GM12878 (cell line): ENCODE measurements around the gene ZNF132. TPM values are rescaled to one million over a fixed set of nuclear protein-coding genes. Genes with fewer than 3 reads are reported as not detected.
A peak's percentile ranks its signal among the peaks of the same experiment; 100 is the strongest.
"Not testable (repeated sequence)": the region's sequence is repeated elsewhere in the genome, so short reads cannot be mapped to it uniquely, and the experiment has no call there.

ENCODE experiments used
- ATAC-seq: fragments of 200-7000 bp; cut with Tn5 transposase; 3 replicates; pipeline ENCODE4 v1.9.1; 2020; ENCODE audit warnings: mild to moderate bottlenecking, moderate library complexity
- BruUV-seq: library from RNA; stranded (reverse); fragments of 400-500 nt; replicated peaks from 2 replicates; lab custom pipeline; 2021; lab: Mats Ljungman, UMichigan
- CTCF ChIA-PET: fragments of 300-600 bp; sonication (Branson Sonifier 250); formaldehyde crosslinking; extraction: SDS; loops from one replicate; lab custom pipeline; 2021; ENCODE audit warnings: inconsistent platforms; lab: Yijun Ruan, JAX
- POLR2A ChIA-PET: fragments of 350-600 bp; formaldehyde crosslinking; extraction: SDS; loops from one replicate; lab custom pipeline; 2021; ENCODE audit warnings: inconsistent platforms; lab: Charles Lee
- RAD21 ChIA-PET: fragments of 300-600 bp; sonication (Branson Sonifier 250); formaldehyde crosslinking; loops from one replicate; lab custom pipeline; 2023; ENCODE audit warnings: antibody characterized with exemption; ENCODE audit not compliant: unreplicated experiment; lab: Charles Lee
- SMC1A ChIA-PET: fragments of 300-600 bp; sonication (Branson Sonifier 250); formaldehyde crosslinking; loops from one replicate; lab custom pipeline; 2023; ENCODE audit not compliant: unreplicated experiment, uncharacterized antibody; lab: Charles Lee
- DNase-seq: peaks from one replicate; pipeline ENCODE4 v3.0.0-alpha.2; 2011; ENCODE audit warnings: low read depth, low spot score
- FAIRE-seq: peaks from 3 replicates; lab custom pipeline; 2011; peaks lifted over from hg19 to GRCh38; lab: Jason Lieb, UNC
- H2AFZ ChIP-seq: 2 replicates; pipeline ENCODE4 v1.6.0; 2011; ENCODE audit warnings: low read depth, low read length, control low read depth; ENCODE audit not compliant: control insufficient read depth
- H3K27ac ChIP-seq: 2 replicates; pipeline ENCODE4 v1.5.1; 2011; ENCODE audit warnings: control low read depth; ENCODE audit not compliant: control insufficient read depth, insufficient read depth
- H3K27me3 ChIP-seq, 2 experiments: replicated peaks in 1 of 2; 2 replicates each; pipeline versions ENCODE4 v1.6.0 to v1.6.1; 2011; ENCODE audit warnings: low read length in 1 of 2; ENCODE audit not compliant: control insufficient read depth in 2 of 2, insufficient read depth in 2 of 2
- H3K36me3 ChIP-seq, 2 experiments: 2 replicates each; pipeline ENCODE4 v1.5.1; 2011; ENCODE audit warnings: low read length in 1 of 2; ENCODE audit not compliant: control insufficient read depth in 2 of 2, insufficient read depth in 2 of 2
- H3K4me1 ChIP-seq: 2 replicates; pipeline ENCODE4 v1.6.1; 2011; ENCODE audit warnings: mild to moderate bottlenecking, low read length, moderate library complexity, mixed read lengths; ENCODE audit not compliant: control insufficient read depth, insufficient read depth
- H3K4me2 ChIP-seq: 2 replicates; pipeline ENCODE4 v1.6.0; 2011; ENCODE audit warnings: control low read depth; ENCODE audit not compliant: control insufficient read depth, insufficient read depth
- H3K4me3 ChIP-seq: fragments of 200-600 bp; sonication (generic); 2 replicates; pipeline ENCODE4 v1.5.1; 2016
- H3K79me2 ChIP-seq: 2 replicates; pipeline ENCODE4 v1.6.0; 2011; ENCODE audit warnings: low read length; ENCODE audit not compliant: control insufficient read depth, insufficient read depth
- H3K9ac ChIP-seq: 2 replicates; pipeline ENCODE4 v1.8.0; 2011; ENCODE audit warnings: low read length, control low read depth, mixed read lengths; ENCODE audit not compliant: control insufficient read depth, insufficient read depth
- H3K9me3 ChIP-seq: replicated peaks from 3 replicates; pipeline ENCODE4 v1.5.1; 2011; ENCODE audit warnings: mild to moderate bottlenecking, low read length; ENCODE audit not compliant: control insufficient read depth, insufficient read depth
- H4K20me1 ChIP-seq: 2 replicates; pipeline ENCODE4 v1.6.0; 2011; ENCODE audit not compliant: control insufficient read depth, insufficient read depth
- ATF7 ChIP-seq: fragments of 450-650 bp; IDR thresholded peaks from 2 replicates; pipeline ENCODE4 v1.6.1; 2016; ENCODE audit warnings: low read depth, mild to moderate bottlenecking
- BCL11A ChIP-seq: IDR thresholded peaks from 2 replicates; pipeline ENCODE4 v1.6.1; 2011; ENCODE audit warnings: low read depth, low read length
- CHD1 ChIP-seq: IDR thresholded peaks from 2 replicates; pipeline ENCODE4 v1.6.1; 2012; ENCODE audit warnings: low read depth, low read length, improper control_type of control experiment
- EGR1 ChIP-seq, 2 experiments: IDR thresholded peaks; 1 replicate in 1 of 2; 2 replicates in 1 of 2; pipeline ENCODE4 v1.6.1; 2011 to 2012; ENCODE audit warnings: low read depth in 2 of 2, low read length in 2 of 2, borderline replicate concordance in 1 of 2, mild to moderate bottlenecking in 1 of 2, moderate library complexity in 1 of 2
- HDAC6 ChIP-seq: fragments of 200-600 bp; sonication (generic); IDR thresholded peaks from one replicate; pipeline ENCODE4 v1.8.0; 2017; ENCODE audit warnings: antibody characterized with exemption; ENCODE audit not compliant: unreplicated experiment
- IRF5 ChIP-seq: fragments of 450-650 bp; IDR thresholded peaks from 2 replicates; pipeline ENCODE4 v1.6.1; 2017; ENCODE audit warnings: borderline replicate concordance
- RAD51 ChIP-seq: fragments of 450-650 bp; IDR thresholded peaks from 2 replicates; pipeline ENCODE4 v1.6.1; 2016; ENCODE audit warnings: moderate library complexity, mild to moderate bottlenecking, inconsistent platforms
- WGBS: methylation state at CpG from one replicate; pipeline ENCODE4 v1.1.6; 2016; ENCODE audit warnings: low lambda C conversion rate; ENCODE audit not compliant: insufficient replicate concordance, insufficient coverage; ENCODE audit errors: missing lambda C conversion rate; 5-methylcytosine and 5-hydroxymethylcytosine counted together
- in situ Hi-C: fragments of 300-500 bp; cut with MboI; formaldehyde crosslinking; loops from 9 replicates; pipeline ENCODE4 v1.14.3; 2018; ENCODE audit warnings: mixed read lengths
- intact Hi-C: fragments of 100-400 bp; cut with micrococcal nuclease; formaldehyde crosslinking; loops from one replicate; pipeline ENCODE4 v1.14.2; 2022; ENCODE audit not compliant: unreplicated experiment
- polyA plus RNA-seq, 11 experiments: library from polyadenylated mRNA; depleted of rRNA in 4 of 11; unstranded in 6 of 11; stranded (reverse) in 5 of 11; fragments of >200 nt; fragmentation: Nextera tagmentation in 4 of 11; fragmentation: Illumina TruSeq in 1 of 11; extraction: Ambion mirVana in 4 of 11; extraction: Trizol in 1 of 11; gene quantifications; 1 replicate in 1 of 11; 2 replicates in 10 of 11; pipeline versions ENCODE4 v1.2.1 to v1.2.3, GENCODE V29; 2011 to 2016; ENCODE audit warnings: inconsistent platforms in 2 of 11, missing spikeins in 2 of 11, low read depth in 1 of 11
- total RNA-seq, 4 experiments: library from RNA; depleted of rRNA in 3 of 4; stranded (reverse); fragments of >200 nt in 3 of 4; fragmentation: Illumina TruSeq in 1 of 4; extraction: Trizol in 1 of 4; gene quantifications; 2 replicates each; pipeline versions ENCODE4 v1.2.1 to v1.2.3, GENCODE V29; 2013 to 2021
- TF ChIP-seq, protein P1 (sequence below): fragments of 450-650 bp; IDR thresholded peaks from 2 replicates; pipeline ENCODE4 v1.6.1; 2016; ENCODE audit warnings: mild to moderate bottlenecking
- TF ChIP-seq, protein P2 (sequence below): fragments of 450-650 bp; IDR thresholded peaks from 2 replicates; pipeline ENCODE4 v1.6.1; 2017; ENCODE audit warnings: mild to moderate bottlenecking, moderate library complexity

Gene ZNF132
- total and polyA plus RNA-seq, 10 of the 15 experiments (the other 5 are each of a cell fraction or from before 2014, with no cell fraction given): 0.56 to 4.0 (median 2.3) TPM

DNA sequence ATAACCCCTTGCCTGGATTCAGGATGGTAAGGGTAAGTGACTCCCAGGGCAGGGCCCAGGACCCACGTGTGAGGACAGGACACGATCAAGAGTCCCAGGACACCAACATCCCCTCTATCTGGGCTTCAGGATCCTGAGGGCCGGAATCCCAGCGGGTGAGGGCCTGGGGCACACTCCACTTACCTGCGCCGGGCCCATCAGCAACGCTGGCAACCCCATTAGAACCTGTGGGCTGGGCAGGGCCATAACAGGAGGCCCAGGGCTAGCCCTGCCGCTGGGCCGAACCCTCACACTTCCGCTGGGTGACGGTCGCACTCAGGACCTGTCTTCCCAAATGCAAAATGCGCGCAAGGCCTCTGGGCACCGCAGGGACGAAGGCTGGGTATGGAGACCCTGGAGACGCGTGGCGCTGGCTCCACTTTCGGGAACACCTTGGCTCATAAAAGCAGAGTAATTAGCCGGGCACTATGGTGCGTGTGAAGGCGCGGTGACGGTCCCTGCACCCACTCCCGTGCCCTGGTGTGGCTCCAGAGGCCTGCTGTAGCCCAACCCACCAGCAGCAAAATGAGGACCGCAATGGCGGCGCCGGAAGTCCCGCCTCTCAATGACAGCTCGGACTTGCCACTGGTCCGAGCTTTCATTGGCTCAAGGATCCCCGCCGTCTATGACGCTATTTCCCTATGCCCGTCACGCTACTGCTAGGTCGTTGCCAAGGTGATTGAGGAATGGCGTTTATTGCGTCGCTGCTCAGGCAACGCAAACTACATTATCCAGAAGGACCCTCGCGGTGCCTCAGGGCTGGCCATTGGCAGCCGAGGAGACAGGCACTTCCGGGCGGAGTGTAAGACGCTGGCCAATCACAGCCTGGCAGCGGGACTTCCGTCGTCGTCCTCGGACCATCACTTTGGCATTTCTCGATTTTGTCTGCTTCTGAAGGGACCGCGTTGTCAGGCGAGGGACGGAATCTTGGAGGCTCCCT, at the start of gene ZNF132 (continued):
- TF ChIP-seq CHD1: no peak
- TF ChIP-seq ATF7: peak; percentile 51; the same call in 1 of the 2 replicates
- TF ChIP-seq HDAC6: no peak
- TF ChIP-seq, protein P1, sequence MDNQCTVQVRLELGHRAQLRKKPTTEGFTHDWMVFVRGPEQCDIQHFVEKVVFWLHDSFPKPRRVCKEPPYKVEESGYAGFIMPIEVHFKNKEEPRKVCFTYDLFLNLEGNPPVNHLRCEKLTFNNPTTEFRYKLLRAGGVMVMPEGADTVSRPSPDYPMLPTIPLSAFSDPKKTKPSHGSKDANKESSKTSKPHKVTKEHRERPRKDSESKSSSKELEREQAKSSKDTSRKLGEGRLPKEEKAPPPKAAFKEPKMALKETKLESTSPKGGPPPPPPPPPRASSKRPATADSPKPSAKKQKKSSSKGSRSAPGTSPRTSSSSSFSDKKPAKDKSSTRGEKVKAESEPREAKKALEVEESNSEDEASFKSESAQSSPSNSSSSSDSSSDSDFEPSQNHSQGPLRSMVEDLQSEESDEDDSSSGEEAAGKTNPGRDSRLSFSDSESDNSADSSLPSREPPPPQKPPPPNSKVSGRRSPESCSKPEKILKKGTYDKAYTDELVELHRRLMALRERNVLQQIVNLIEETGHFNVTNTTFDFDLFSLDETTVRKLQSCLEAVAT: peak; percentile 96
- TF ChIP-seq, protein P2, sequence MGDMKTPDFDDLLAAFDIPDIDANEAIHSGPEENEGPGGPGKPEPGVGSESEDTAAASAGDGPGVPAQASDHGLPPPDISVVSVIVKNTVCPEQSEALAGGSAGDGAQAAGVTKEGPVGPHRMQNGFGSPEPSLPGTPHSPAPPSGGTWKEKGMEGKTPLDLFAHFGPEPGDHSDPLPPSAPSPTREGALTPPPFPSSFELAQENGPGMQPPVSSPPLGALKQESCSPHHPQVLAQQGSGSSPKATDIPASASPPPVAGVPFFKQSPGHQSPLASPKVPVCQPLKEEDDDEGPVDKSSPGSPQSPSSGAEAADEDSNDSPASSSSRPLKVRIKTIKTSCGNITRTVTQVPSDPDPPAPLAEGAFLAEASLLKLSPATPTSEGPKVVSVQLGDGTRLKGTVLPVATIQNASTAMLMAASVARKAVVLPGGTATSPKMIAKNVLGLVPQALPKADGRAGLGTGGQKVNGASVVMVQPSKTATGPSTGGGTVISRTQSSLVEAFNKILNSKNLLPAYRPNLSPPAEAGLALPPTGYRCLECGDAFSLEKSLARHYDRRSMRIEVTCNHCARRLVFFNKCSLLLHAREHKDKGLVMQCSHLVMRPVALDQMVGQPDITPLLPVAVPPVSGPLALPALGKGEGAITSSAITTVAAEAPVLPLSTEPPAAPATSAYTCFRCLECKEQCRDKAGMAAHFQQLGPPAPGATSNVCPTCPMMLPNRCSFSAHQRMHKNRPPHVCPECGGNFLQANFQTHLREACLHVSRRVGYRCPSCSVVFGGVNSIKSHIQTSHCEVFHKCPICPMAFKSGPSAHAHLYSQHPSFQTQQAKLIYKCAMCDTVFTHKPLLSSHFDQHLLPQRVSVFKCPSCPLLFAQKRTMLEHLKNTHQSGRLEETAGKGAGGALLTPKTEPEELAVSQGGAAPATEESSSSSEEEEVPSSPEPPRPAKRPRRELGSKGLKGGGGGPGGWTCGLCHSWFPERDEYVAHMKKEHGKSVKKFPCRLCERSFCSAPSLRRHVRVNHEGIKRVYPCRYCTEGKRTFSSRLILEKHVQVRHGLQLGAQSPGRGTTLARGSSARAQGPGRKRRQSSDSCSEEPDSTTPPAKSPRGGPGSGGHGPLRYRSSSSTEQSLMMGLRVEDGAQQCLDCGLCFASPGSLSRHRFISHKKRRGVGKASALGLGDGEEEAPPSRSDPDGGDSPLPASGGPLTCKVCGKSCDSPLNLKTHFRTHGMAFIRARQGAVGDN: peak; percentile 34; the same call in 1 of the 2 replicates
- TF ChIP-seq BCL11A: no peak
- TF ChIP-seq EGR1 (IDR thresholded peaks at IDR 0.05; ENCODE audit: borderline replicate concordance in 1 of 2, low read depth in 2 of 2, low read length in 2 of 2): no peak
- no peak for TF ChIP-seq IRF5
- TF ChIP-seq RAD51: no peak

DNA sequence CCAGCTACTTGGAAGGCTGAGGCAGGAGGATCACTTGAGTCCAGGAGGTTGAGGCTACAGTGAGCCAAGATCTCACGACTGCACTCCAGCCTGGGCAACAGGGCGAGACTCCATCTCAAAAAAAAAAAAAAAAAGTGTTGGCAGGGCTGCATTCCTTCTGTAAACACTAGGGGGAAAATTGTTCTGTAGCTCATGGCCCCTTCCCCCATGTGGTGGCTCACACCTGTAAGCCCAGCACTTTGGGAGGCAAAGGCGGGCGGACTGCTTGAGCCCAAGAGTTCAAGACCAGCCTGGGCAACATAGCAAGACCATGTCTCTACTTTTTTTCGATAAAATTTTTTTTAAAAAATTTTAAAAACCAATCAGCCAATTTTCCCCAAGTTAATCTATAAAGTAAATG, 44.4 kb upstream of the ZNF132 start:
- POLR2A ChIA-PET: interaction anchor here (0.6 kb wide), 1 partner anchor 128 kb away, joined by 4 read pairs; no protein-coding TSS in a partner anchor
- CTCF ChIA-PET: interaction anchor here (1.0 kb wide), 1 partner anchor 12 kb away, joined by 3 read pairs; no protein-coding TSS in a partner anchor
- H3K9ac ChIP-seq, H3K79me2 ChIP-seq, FAIRE-seq, H3K4me3 ChIP-seq, DNase-seq, H2AFZ ChIP-seq, H3K27ac ChIP-seq, ATAC-seq, RAD21 ChIA-PET, H3K4me2 ChIP-seq, H3K9me3 ChIP-seq, H4K20me1 ChIP-seq, H3K36me3 ChIP-seq, in situ Hi-C loops, intact Hi-C loops, H3K27me3 ChIP-seq, BruUV-seq: not testable (repeated sequence)
- 95% methylated on average over 4 of the region's 5 CpGs for WGBS
- H3K4me1 ChIP-seq: peaks cover 13% of the 10 kb centered on the region
- SMC1A ChIA-PET: interaction anchor here (1.2 kb wide), 1 partner anchor 9 kb away, joined by 3 read pairs; no protein-coding TSS in a partner anchor
